B cell (primary cell): ENCODE results near the gene RAB8B. TPM values are rescaled to one million over a fixed set of nuclear protein-coding genes. Genes with fewer than 3 reads are reported as not detected.
A peak's percentile ranks its signal among the peaks of the same experiment; 100 is the strongest.

Experiments
- ATAC-seq: fragments of 200-7000 bp; cut with Tn5 transposase; one replicate; pipeline ENCODE4 v1.10.0; 2021; ENCODE audit warnings: low read depth, mild to moderate bottlenecking, moderate number of reproducible peaks, moderate library complexity
- CTCF ChIA-PET: fragments of 350-600 bp; sonication (Branson Sonifier 250); formaldehyde crosslinking; loops from one replicate; lab custom pipeline; 2021; ENCODE audit warnings: antibody characterized with exemption, inconsistent platforms; lab: Charles Lee
- POLR2A ChIA-PET: fragments of 350-600 bp; sonication (Branson Sonifier 250); formaldehyde crosslinking; loops from one replicate; lab custom pipeline; 2021; ENCODE audit warnings: antibody characterized with exemption; lab: Charles Lee
- DNase-seq: peaks from one replicate; pipeline ENCODE4 v3.0.0; 2013
- H2AFZ ChIP-seq: 2 replicates; pipeline ENCODE4 v1.6.1; 2012; ENCODE audit warnings: mild to moderate bottlenecking, low read depth, low read length; ENCODE audit not compliant: insufficient read depth, poor library complexity, severe bottlenecking
- H3K27ac ChIP-seq, 2 donors: 1 replicate in 1 of 2; 2 replicates in 1 of 2; pipeline ENCODE4 v1.5.1; 2012 to 2013; ENCODE audit warnings: low read length in 2 of 2, mild to moderate bottlenecking in 2 of 2, moderate library complexity in 1 of 2
- H3K27me3 ChIP-seq, 4 experiments: fragments of 200-600 bp in 1 of 4; sonication (generic) in 1 of 4; replicated peaks in 1 of 4; 1 replicate in 2 of 4; 2 replicates in 2 of 4; pipeline versions ENCODE4 v1.6.1 to v1.7.0; 2013 to 2016; ENCODE audit warnings: low read length in 3 of 4, mild to moderate bottlenecking in 2 of 4, mixed read lengths in 1 of 4, moderate library complexity in 1 of 4; ENCODE audit not compliant: insufficient read depth in 4 of 4, control insufficient read depth in 3 of 4; ENCODE audit errors: control extremely low read depth in 1 of 4
- H3K36me3 ChIP-seq, 2 experiments: replicated peaks in 1 of 2; 1 replicate in 1 of 2; 2 replicates in 1 of 2; pipeline versions ENCODE4 v1.6.1 to v1.7.1; 2013; ENCODE audit warnings: low read length in 1 of 2; ENCODE audit not compliant: insufficient read depth in 2 of 2, control insufficient read depth in 1 of 2; ENCODE audit errors: control extremely low read depth in 1 of 2, extremely low read depth in 1 of 2
- H3K4me1 ChIP-seq, 2 donors: fragments of 200-600 bp in 1 of 2; sonication (generic) in 1 of 2; 1 replicate in 1 of 2; 2 replicates in 1 of 2; pipeline versions ENCODE4 v1.5.1 to v1.6.1; 2013 to 2017; ENCODE audit warnings: low read length in 2 of 2; ENCODE audit not compliant: control insufficient read depth in 2 of 2, insufficient read depth in 2 of 2
- H3K4me2 ChIP-seq: replicated peaks from 2 replicates; pipeline ENCODE3; 2012; ENCODE audit warnings: mild to moderate bottlenecking, low read depth, low read length; ENCODE audit not compliant: poor library complexity, severe bottlenecking
- H3K4me3 ChIP-seq, 5 experiments: fragments of 200-600 bp in 1 of 5; sonication (generic) in 1 of 5; 1 replicate in 3 of 5; 2 replicates in 2 of 5; pipeline versions ENCODE4 v1.5.1 to v1.7.0; 2011 to 2016; ENCODE audit warnings: low read length in 4 of 5, mild to moderate bottlenecking in 4 of 5, low read depth in 2 of 5, control low read depth in 1 of 5, moderate library complexity in 1 of 5; ENCODE audit not compliant: insufficient read depth in 1 of 5; ENCODE audit errors: control extremely low read depth in 1 of 5, extremely low read depth in 1 of 5
- H3K79me2 ChIP-seq: fragments of 200-600 bp; sonication (generic); one replicate; pipeline ENCODE4 v1.6.0; 2016; ENCODE audit warnings: low read length; ENCODE audit not compliant: control insufficient read depth, insufficient read depth
- H3K9ac ChIP-seq: fragments of 200-600 bp; sonication (generic); 2 replicates; pipeline ENCODE4 v1.6.1; 2017; ENCODE audit warnings: mild to moderate bottlenecking, low read length, moderate library complexity
- H3K9me3 ChIP-seq, 3 donors: one replicate each; pipeline versions ENCODE4 v1.6.1 to v1.7.1; 2013; ENCODE audit warnings: low read length in 2 of 3; ENCODE audit not compliant: control insufficient read depth in 2 of 3, insufficient read depth in 1 of 3; ENCODE audit errors: control extremely low read depth in 1 of 3
- H4K20me1 ChIP-seq: 2 replicates; pipeline ENCODE4 v1.6.0; 2012; ENCODE audit warnings: mild to moderate bottlenecking, low read length; ENCODE audit not compliant: insufficient read depth, control insufficient read depth, poor library complexity, severe bottlenecking
- H3K27ac Mint-ChIP-seq: one replicate; pipeline ENCODE4 v1.8.0; 2021; ENCODE audit warnings: mixed read lengths
- H3K27me3 Mint-ChIP-seq: one replicate; pipeline ENCODE4 v1.8.0; 2021; ENCODE audit warnings: mixed read lengths
- H3K4me1 Mint-ChIP-seq: one replicate; pipeline ENCODE4 v1.8.0; 2021; ENCODE audit warnings: mixed read lengths
- H3K4me3 Mint-ChIP-seq: one replicate; pipeline ENCODE4 v1.8.0; 2021; ENCODE audit warnings: mixed read lengths
- H3K9me3 Mint-ChIP-seq: one replicate; pipeline ENCODE4 v1.8.0; 2022; ENCODE audit warnings: mixed read lengths; ENCODE audit not compliant: insufficient read depth
- CTCF ChIP-seq: fragments of 200-600 bp; IDR thresholded peaks from one replicate; pipeline ENCODE4 v1.8.0; 2022; ENCODE audit warnings: antibody characterized with exemption, mild to moderate bottlenecking
- WGBS: methylation state at CpG from one replicate; pipeline ENCODE4 v1.1.5; 2013; ENCODE audit warnings: missing lambda C conversion rate; ENCODE audit not compliant: insufficient coverage; 5-methylcytosine and 5-hydroxymethylcytosine counted together
- intact Hi-C: fragments of 100-400 bp; cut with micrococcal nuclease; formaldehyde crosslinking; loops from one replicate; pipeline ENCODE4 v1.10.0; 2022
- polyA plus RNA-seq: library from polyadenylated mRNA; depleted of rRNA; stranded (reverse); fragments of >200 nt; gene quantifications from 2 replicates; pipeline ENCODE4 v1.2.3, GENCODE V29; 2012
- total RNA-seq, 2 donors: library from RNA; stranded (reverse); fragments of 120-200 nt in 1 of 2; gene quantifications; 1 replicate in 1 of 2; 2 replicates in 1 of 2; pipeline versions ENCODE4 v1.2.3 to v1.2.4, GENCODE V29; 2013 to 2022

Gene RAB8B
- total and polyA plus RNA-seq, 2 donors (not counting 1 experiment from before 2014, with no cell fraction given): 9.6 to 61.3 TPM

- Mint-ChIP-seq H3K27me3 (no peaks in the 10 kb centered on the region), H3K27ac (peak overlapping the region; percentile 94), H3K9me3 (no peaks in the 10 kb centered on the region), H3K4me3 (peak overlapping the region; percentile 98), H3K4me1 (peaks cover 70% of the 10 kb centered on the region)
- no peaks in the 10 kb centered on the region for H3K27me3 ChIP-seq
- no peak overlapping the region for H2AFZ ChIP-seq
- no peaks in the 10 kb centered on the region for H3K9me3 ChIP-seq
- H3K4me3 ChIP-seq: peak overlapping the region; percentile 78 to 99 (median 94)
- H3K36me3 ChIP-seq: no peaks in the 10 kb centered on the region
- ChIA-PET CTCF (interaction anchor here (0.6 to 2.4 kb wide), 8 partner anchors 8 to 735 kb away, joined by 3 to 17 read pairs (median 4); no protein-coding TSS in a partner anchor), POLR2A (interaction anchor here (0.6 to 1.6 kb wide), 5 partner anchors 17 to 86 kb away, joined by 3 to 6 read pairs (median 3); partner anchors contain the start of genes APH1B and RPS27L)
- H4K20me1 ChIP-seq: peaks cover 8% of the 10 kb centered on the region
- peak overlapping the region; percentile 93 for H3K4me2 ChIP-seq
- H3K79me2 ChIP-seq: peaks cover 72% of the 10 kb centered on the region
- ATAC-seq (no peak), DNase-seq (no peak)
- peak overlapping the region; percentile 92 to 93 for H3K27ac ChIP-seq
- TF ChIP-seq CTCF: no peak
- WGBS: no CpG with 5 or more reads among the region's 3 CpGs
- peaks cover 57 to 62% of the 10 kb centered on the region in 2 donors for H3K4me1 ChIP-seq
- intact Hi-C loops: loop anchor here (5.0 kb wide), 2 partner anchors 36 to 286 kb away; no protein-coding TSS in a partner anchor
- H3K9ac ChIP-seq: peak overlapping the region; percentile 95
These were observed 1.6 kb downstream of the RAB8B start for GRCh38 chr15:63190769-63191649.
